ENCODE measurements around the gene PHLDB3. TPM values are rescaled to one million over a fixed set of nuclear protein-coding genes. Genes with fewer than 3 reads are reported as not detected.

Gene PHLDB3
- total and polyA plus RNA-seq, 2 donors (not counting 3 experiments of a cell fraction or from before 2014, with no cell fraction given): 5.5 to 12.0 TPM

GRCh38 chr19:43533546-43534304 lies 29.2 kb upstream of the PHLDB3 start:
- TF ChIP-seq POLR2AphosphoS5 (IDR thresholded peaks at IDR 0.05; ENCODE audit: insufficient read depth, low read depth, low read length): peak; percentile 39
- no peak for TF ChIP-seq GATA2 (IDR thresholded peaks at IDR 0.05; ENCODE audit: insufficient read depth, insufficient read length, low read depth, low read length)
- TF ChIP-seq EZH2 (IDR thresholded peaks at IDR 0.05; ENCODE audit: borderline replicate concordance, low read depth, low read length, severe bottlenecking): no peak
- no peak for TF ChIP-seq MAX (IDR thresholded peaks at IDR 0.05; ENCODE audit: insufficient read depth, insufficient read length)
- no peak for TF ChIP-seq FOS (IDR thresholded peaks at IDR 0.05; ENCODE audit: borderline replicate concordance, insufficient read depth, low read length)
- no peak for TF ChIP-seq CTCF (IDR thresholded peaks at IDR 0.05; ENCODE audit: extremely low read depth in 1 of 2, insufficient read depth in 1 of 2, low read depth in 1 of 2, low read length in 2 of 2)
- TF ChIP-seq JUN (IDR thresholded peaks at IDR 0.05; ENCODE audit: borderline replicate concordance, insufficient read depth, insufficient read length, low read depth): no peak
- Histone ChIP-seq H3K9me3 (replicated peaks; ENCODE audit: control insufficient read depth, insufficient read depth, low read length) (no peaks in the 10 kb centered on the region), H3K9me1 (replicated peaks; ENCODE audit: control insufficient read depth, extremely low read depth, insufficient read depth, low read length) (no peaks in the 10 kb centered on the region), H3K79me2 (ENCODE audit: control insufficient read depth, insufficient read depth, low read length) (no peaks in the 10 kb centered on the region), H3K27ac (ENCODE audit: insufficient read depth, low read depth, low read length) (peak overlapping the region; percentile 32), H3K4me2 (ENCODE audit: insufficient read depth, low read length) (peak overlapping the region; percentile 50), H3K9ac (replicated peaks; ENCODE audit: extremely low read depth, insufficient read depth, low read length) (no peak overlapping the region), H2AFZ (ENCODE audit: low read depth, low read length) (peak overlapping the region; percentile 91), H3K27me3 (ENCODE audit: control insufficient read depth in 2 of 2, insufficient read depth in 2 of 2, low read length in 2 of 2) (no peaks in the 10 kb centered on the region), H3K36me3 (ENCODE audit: control insufficient read depth in 2 of 2, extremely low read depth in 1 of 2, insufficient read depth in 2 of 2, low read length in 2 of 2) (no peaks in the 10 kb centered on the region), H3K4me1 (ENCODE audit: control insufficient read depth, extremely low read depth, insufficient read depth, low read length) (peaks cover 10% of the 10 kb centered on the region), H3K4me3 (replicated peaks in 1 of 3; ENCODE audit: insufficient read depth in 1 of 3, low read depth in 1 of 3, low read length in 3 of 3) (peak overlapping the region; percentile 6 to 61 (median 31)), H4K20me1 (replicated peaks; ENCODE audit: control insufficient read depth, extremely low read depth, insufficient read depth, low read length) (no peaks in the 10 kb centered on the region)
- peak; percentile 97 for FAIRE-seq
- dilution Hi-C loops (cut with MboI; ENCODE audit: extremely low pct_ligation_motif_present, low sequenced_read_pairs): no loop called here
- no TSS peak for BruUV-seq (replicated peaks)
- ChIA-PET POLR2A (interaction anchor here (0.6 to 1.3 kb wide), 2 partner anchors 9 to 401 kb away, joined by 3 read pairs; partner anchors contain the start of gene ZNF45), CTCF (interaction anchor here (1.1 to 6.2 kb wide), 7 partner anchors 9 to 129 kb away, joined by 4 to 118 read pairs (median 18); partner anchors contain the start of genes IRGQ and ZNF576)
- intact Hi-C loops (cut with micrococcal nuclease): loop anchor here (1.0 to 2.0 kb wide), 5 partner anchors 21 to 222 kb away; partner anchors contain the start of genes IRGQ, PINLYP, XRCC1 and ZNF576
- DNase-seq (ENCODE audit: low read depth, low spot score): peak; percentile 100
